Measurements from ENCODE around the gene NEURL4.
A peak's percentile ranks its signal among the peaks of the same experiment; 100 is the strongest.

Gene NEURL4

DNA sequence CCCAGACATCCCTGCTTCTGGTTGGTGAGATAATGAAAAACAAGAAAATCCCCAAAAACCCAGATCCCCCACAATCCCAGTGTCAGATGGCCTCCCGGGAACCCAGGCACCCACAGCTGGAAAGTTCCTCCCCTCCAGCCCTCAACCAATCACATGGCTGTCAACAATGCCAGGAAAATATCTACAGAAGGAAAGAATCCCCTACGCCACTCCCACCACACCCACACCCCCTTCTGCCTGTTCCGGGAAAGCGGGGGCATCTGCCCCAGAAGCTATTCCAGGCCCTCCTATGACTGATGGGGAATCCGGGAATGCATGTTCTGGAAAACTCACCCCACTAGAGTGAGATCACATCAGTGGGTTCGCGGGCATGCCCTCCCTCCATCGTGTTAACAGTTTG is 27.6 kb upstream of the NEURL4 start:
- H3K27me3 ChIP-seq = no peaks in the 10 kb centered on the region
- no peak overlapping the region for H3K9ac ChIP-seq
- H3K4me2 ChIP-seq = no peak overlapping the region
- no peak overlapping the region for H3K27ac ChIP-seq
- no peaks in the 10 kb centered on the region for H3K9me3 ChIP-seq
- TF ChIP-seq Cebpa-rat (IDR thresholded peaks at IDR 0.05) = no peak
- no peaks in the 10 kb centered on the region for H3K36me3 ChIP-seq
- no peaks in the 10 kb centered on the region; the same call in 1 of the 2 replicates for H4K20me1 ChIP-seq
- peaks cover 33% of the 10 kb centered on the region for H3K4me1 ChIP-seq
- no peak overlapping the region for H3K4me3 ChIP-seq

GRCh38 chr17:7356072-7356549 is 27.0 kb upstream of the NEURL4 start:
- Histone ChIP-seq H3K27ac (no peak overlapping the region), H3K4me1 (peaks cover 37% of the 10 kb centered on the region), H3K9ac (no peak overlapping the region), H3K4me3 (no peak overlapping the region), H4K20me1 (no peaks in the 10 kb centered on the region; the same call in 1 of the 2 replicates), H3K9me3 (no peaks in the 10 kb centered on the region), H3K27me3 (no peaks in the 10 kb centered on the region), H3K4me2 (0 out of 2 replicates have a peak overlapping the region, but pooled peaks have one; percentile 3), H3K36me3 (no peaks in the 10 kb centered on the region)
- TF ChIP-seq Cebpa-rat (IDR thresholded peaks at IDR 0.05) = no peak

- H3K9me3 ChIP-seq = no peaks in the 10 kb centered on the region
- H3K27me3 ChIP-seq = no peaks in the 10 kb centered on the region
- H3K27ac ChIP-seq = no peak overlapping the region
- H3K4me1 ChIP-seq = peaks cover 42% of the 10 kb centered on the region
- no peaks in the 10 kb centered on the region; the same call in 1 of the 2 replicates for H4K20me1 ChIP-seq
- TF ChIP-seq Cebpa-rat (IDR thresholded peaks at IDR 0.05) = no peak
- H3K4me3 ChIP-seq = no peak overlapping the region
- no peaks in the 10 kb centered on the region for H3K36me3 ChIP-seq
- 0 out of 2 replicates have a peak overlapping the region, but pooled peaks have one; percentile 12 for H3K4me2 ChIP-seq
- 0 out of 2 replicates have a peak overlapping the region, but pooled peaks have one; percentile 24 for H3K9ac ChIP-seq
Observed at GRCh38 chr17:7355573-7355972, 26.4 kb upstream of the NEURL4 start.

DNA sequence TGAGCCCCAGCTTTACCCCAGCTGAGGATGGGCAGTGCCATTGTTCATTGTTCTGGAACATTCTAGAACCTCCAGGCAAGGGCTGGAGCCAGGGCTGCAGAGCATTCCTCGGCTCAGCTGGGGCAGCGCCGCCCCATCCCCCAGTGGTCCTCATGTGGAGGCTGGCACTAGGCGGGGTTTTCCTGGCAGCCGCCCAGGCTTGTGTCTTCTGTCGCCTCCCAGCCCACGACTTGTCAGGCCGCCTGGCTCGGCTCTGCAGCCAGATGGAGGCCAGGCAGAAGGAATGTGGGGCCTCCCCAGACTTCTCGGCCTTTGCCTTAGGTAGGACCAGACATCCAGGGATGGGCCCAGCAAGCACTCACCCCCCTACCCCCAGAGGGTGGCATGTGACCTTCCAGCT is 25.9 kb upstream of the NEURL4 start, which contains the start of gene TMEM95:
TMEM95 (plus strand) TSS at position 104 of the 400 bp plus-strand sequence; CDS start at position 153, 49 bp downstream.
- no peaks in the 10 kb centered on the region for H3K9me3 ChIP-seq
- H3K9ac ChIP-seq = 0 out of 2 replicates have a peak within 1 kb of the TSS, but pooled peaks have one; percentile 24
- H4K20me1 ChIP-seq = no peaks in the 10 kb centered on the region; the same call in 1 of the 2 replicates
- no peak within 1 kb of the TSS for H3K27ac ChIP-seq
- H3K27me3 ChIP-seq = no peaks in the 10 kb centered on the region
- H3K36me3 ChIP-seq = no peaks in the 10 kb centered on the region
- TF ChIP-seq Cebpa-rat (IDR thresholded peaks at IDR 0.05) = no peak
- H3K4me2 ChIP-seq = peak within 1 kb of the TSS; percentile 99; the same call in 1 of the 2 replicates
- no peak within 1 kb of the TSS for H3K4me3 ChIP-seq
- peaks cover 45% of the 10 kb centered on the region for H3K4me1 ChIP-seq

DNA sequence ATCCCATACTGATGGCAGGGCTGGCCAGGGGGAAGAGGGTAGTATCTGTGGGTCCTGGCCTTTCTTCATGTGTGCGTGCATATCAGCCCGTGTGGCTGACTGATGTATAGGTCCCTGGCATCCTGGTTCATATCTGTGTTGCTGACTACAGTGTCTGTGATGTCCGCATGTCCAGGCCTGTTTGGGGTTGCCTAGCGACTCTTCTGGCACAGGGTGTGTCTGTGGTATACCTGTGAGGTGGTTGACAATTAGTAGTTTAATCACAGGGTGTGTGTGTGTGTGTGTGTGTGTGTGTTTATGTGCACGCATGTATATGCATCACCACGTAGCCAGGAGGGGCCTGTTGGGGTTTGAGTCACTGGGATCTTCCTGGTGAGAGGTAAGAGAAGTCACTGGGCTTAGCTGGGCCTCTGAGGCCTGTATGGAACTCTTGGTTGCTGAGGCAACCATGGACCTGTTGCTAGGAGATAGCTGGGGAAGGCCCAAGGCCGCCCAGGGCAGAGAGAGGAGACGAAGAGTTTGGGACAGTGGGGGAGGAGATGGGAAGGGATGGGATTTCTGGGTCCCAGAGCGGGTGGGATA is 25.2 kb upstream of the NEURL4 start:
- H3K9ac ChIP-seq = 0 out of 2 replicates have a peak overlapping the region, but pooled peaks have one; percentile 24
- H3K4me2 ChIP-seq = peak overlapping the region; percentile 99; the same call in 1 of the 2 replicates
- no peak for TF ChIP-seq Cebpa-rat (IDR thresholded peaks at IDR 0.05)
- H3K9me3 ChIP-seq = no peaks in the 10 kb centered on the region
- no peak overlapping the region for H3K4me3 ChIP-seq
- H4K20me1 ChIP-seq = peaks cover 6% of the 10 kb centered on the region; the same call in 1 of the 2 replicates
- H3K27me3 ChIP-seq = no peaks in the 10 kb centered on the region
- H3K4me1 ChIP-seq = peaks cover 52% of the 10 kb centered on the region
- H3K27ac ChIP-seq = no peak overlapping the region
- no peaks in the 10 kb centered on the region for H3K36me3 ChIP-seq

GRCh38 chr17:7352910-7353635 is 23.9 kb upstream of the NEURL4 start:
- Histone ChIP-seq H3K4me2 (peak overlapping the region; percentile 99), H3K36me3 (peaks cover 4% of the 10 kb centered on the region), H3K4me1 (peaks cover 53% of the 10 kb centered on the region), H3K27me3 (no peaks in the 10 kb centered on the region), H3K9me3 (no peaks in the 10 kb centered on the region), H3K9ac (peak overlapping the region; percentile 81), H3K27ac (0 out of 2 replicates have a peak overlapping the region, but pooled peaks have one; percentile 80), H4K20me1 (peaks cover 6% of the 10 kb centered on the region; the same call in 1 of the 2 replicates), H3K4me3 (peak overlapping the region; percentile 91)
- TF ChIP-seq Cebpa-rat (IDR thresholded peaks at IDR 0.05) = no peak

- Histone ChIP-seq H3K9ac (peak overlapping the region; percentile 81), H3K27me3 (no peaks in the 10 kb centered on the region), H3K4me2 (peak overlapping the region; percentile 99), H3K36me3 (peaks cover 10% of the 10 kb centered on the region), H3K4me1 (peaks cover 53% of the 10 kb centered on the region), H3K9me3 (no peaks in the 10 kb centered on the region), H3K4me3 (peak overlapping the region; percentile 91), H3K27ac (peak overlapping the region; percentile 80), H4K20me1 (peaks cover 6% of the 10 kb centered on the region; the same call in 1 of the 2 replicates)
- no peak for TF ChIP-seq Cebpa-rat (IDR thresholded peaks at IDR 0.05)
Observed at GRCh38 chr17:7352503-7352889, 23.4 kb upstream of the NEURL4 start.

DNA sequence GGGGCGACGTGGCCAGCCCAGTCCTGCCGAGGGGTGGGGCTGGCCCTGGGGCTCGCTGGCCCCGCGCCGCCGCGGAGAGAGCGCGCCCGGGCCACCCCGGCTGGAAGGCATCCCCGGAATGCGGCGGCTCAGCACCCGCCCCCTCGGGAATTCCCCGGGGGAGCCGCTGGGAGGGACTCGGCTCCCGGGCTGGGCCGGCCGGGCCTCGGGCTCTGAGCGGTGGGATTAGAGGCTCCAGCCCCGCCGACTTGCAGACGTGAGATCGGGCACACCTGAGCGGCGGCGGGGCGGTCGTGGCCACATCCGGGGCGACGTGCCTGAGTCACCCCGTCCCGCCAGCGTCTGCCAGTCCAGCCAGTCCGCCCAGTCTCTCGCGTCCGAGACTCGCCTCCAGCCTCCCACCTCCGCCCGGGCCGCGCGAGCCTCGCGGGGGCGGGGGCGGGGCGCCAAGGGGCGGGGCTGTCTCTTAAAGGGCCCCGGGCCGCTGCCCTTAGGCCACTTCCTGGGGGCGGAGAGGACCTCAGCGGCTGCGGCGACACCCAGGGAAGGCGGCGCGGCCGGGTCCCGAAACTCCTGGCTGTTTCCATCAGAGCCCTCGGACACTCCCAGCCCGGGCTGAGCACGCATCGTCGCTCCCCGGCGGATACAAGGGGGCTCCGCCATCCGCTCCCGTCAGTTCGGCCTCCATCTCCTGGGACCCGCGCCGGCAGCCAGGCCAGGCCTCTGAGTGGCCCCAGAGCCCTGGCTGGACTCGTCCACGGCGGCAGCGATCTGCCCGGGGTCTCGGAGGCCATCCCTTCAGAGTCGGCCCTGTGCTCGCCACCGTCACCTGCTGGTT is 22.7 kb upstream of the NEURL4 start, which contains the start of gene KCTD11:
KCTD11 (plus strand) TSS at position 498 of the 838 bp plus-strand sequence.
- Histone ChIP-seq H3K4me3 (peak within 1 kb of the TSS; percentile 91), H3K4me2 (peak within 1 kb of the TSS; percentile 99), H4K20me1 (peaks cover 6% of the 10 kb centered on the region; the same call in 1 of the 2 replicates), H3K36me3 (peaks cover 16% of the 10 kb centered on the region), H3K9ac (peak within 1 kb of the TSS; percentile 81), H3K27ac (peak within 1 kb of the TSS; percentile 80), H3K27me3 (no peaks in the 10 kb centered on the region), H3K4me1 (peaks cover 53% of the 10 kb centered on the region), H3K9me3 (no peaks in the 10 kb centered on the region)
- no peak for TF ChIP-seq Cebpa-rat (IDR thresholded peaks at IDR 0.05)
